Kidney capillary endothelial cell (primary cell): ENCODE measurements around the gene RPL3.

ENCODE experiments used
- DNase-seq: peaks from one replicate; pipeline ENCODE4 v3.0.0-alpha.2; 2018; ENCODE audit warnings: low spot score

Gene RPL3

GRCh38 chr22:39317084-39317774, 2.2 kb downstream of the RPL3 start:
- no peak for DNase-seq

GRCh38 chr22:39316440-39317083, 2.9 kb downstream of the RPL3 start:
- peak; percentile 85 for DNase-seq

GRCh38 chr22:39315389-39315788, 4.0 kb downstream of the RPL3 start:
- no peak for DNase-seq

GRCh38 chr22:39314251-39314971, 5.0 kb downstream of the RPL3 start:
- no peak for DNase-seq

- no peak for DNase-seq
Observed at GRCh38 chr22:39313258-39314001, 6.0 kb downstream of the RPL3 start.

GRCh38 chr22:39312410-39312809, 7.0 kb downstream of the RPL3 start:
- no peak for DNase-seq

GRCh38 chr22:39311592-39312400, 7.6 kb downstream of the RPL3 start:
- no peak for DNase-seq

GRCh38 chr22:39309881-39310714, 9.3 kb downstream of the RPL3 start:
- DNase-seq, result no peak

GRCh38 chr22:39309364-39309861, 10.0 kb downstream of the RPL3 start:
- no peak for DNase-seq

GRCh38 chr22:39308614-39309363, 10.6 kb downstream of the RPL3 start:
- peak; percentile 93 for DNase-seq

- DNase-seq, result no peak
Observed at GRCh38 chr22:39306456-39307361, 12.7 kb downstream of the RPL3 start.

- DNase-seq, result no peak
Observed at GRCh38 chr22:39303892-39304671, 15.3 kb downstream of the RPL3 start.

- DNase-seq, result no peak
Observed at GRCh38 chr22:39303358-39303757, 16.1 kb downstream of the RPL3 start.

GRCh38 chr22:39302431-39302960, 16.9 kb downstream of the RPL3 start:
- no peak for DNase-seq

GRCh38 chr22:39301926-39302325, 17.5 kb downstream of the RPL3 start:
- DNase-seq, result no peak

- no peak for DNase-seq
Observed at GRCh38 chr22:39301108-39301507, 18.3 kb downstream of the RPL3 start.

GRCh38 chr22:39300186-39300830, 19.1 kb downstream of the RPL3 start:
- no peak for DNase-seq
